GM10248 (cell line): ENCODE results near the gene LSS.
"Not testable (repeated sequence)": the region's sequence is repeated elsewhere in the genome, so short reads cannot be mapped to it uniquely, and the experiment has no call there.

Experiments used
- CTCF ChIA-PET: fragments of 300-600 bp; sonication (Branson Sonifier 250); formaldehyde crosslinking; extraction: SDS; loops from one replicate; lab custom pipeline; 2021; ENCODE audit warnings: antibody characterized with exemption; lab: Yijun Ruan, JAX
- POLR2A ChIA-PET: fragments of 350-650 bp; sonication (Branson Sonifier 250); formaldehyde crosslinking; extraction: SDS; loops from one replicate; lab custom pipeline; 2020; ENCODE audit warnings: antibody characterized with exemption; lab: Yijun Ruan, JAX
- DNase-seq: peaks from one replicate; pipeline ENCODE4 v3.0.0; 2012; ENCODE audit errors: extremely low spot score
- CTCF ChIP-seq: IDR thresholded peaks from 2 replicates; pipeline ENCODE4 v1.5.1; 2012; ENCODE audit warnings: mild to moderate bottlenecking, low read depth; ENCODE audit errors: extremely low read depth, missing control alignments, control extremely low read depth

LSS gene

GRCh38 chr21:46180079-46180722 is 48.4 kb downstream of the LSS start:
- TF ChIP-seq CTCF, result no peak
- ChIA-PET POLR2A (no interaction called here), CTCF (interaction anchor here (1.5 kb wide), 1 partner anchor 37 kb away, joined by 3 read pairs; no protein-coding TSS in a partner anchor)
- DNase-seq, result no peak

GRCh38 chr21:46179708-46180078 is 48.9 kb downstream of the LSS start:
- CTCF ChIA-PET, result no interaction called here
- TF ChIP-seq CTCF, result no peak
- POLR2A ChIA-PET, result no interaction called here
- DNase-seq, result no peak

- CTCF ChIA-PET, result no interaction called here
- POLR2A ChIA-PET, result no interaction called here
- TF ChIP-seq CTCF, result no peak
- no peak for DNase-seq
Observed at GRCh38 chr21:46178961-46179360, 49.6 kb downstream of the LSS start.

- DNase-seq, POLR2A ChIA-PET: not testable (repeated sequence)
- CTCF ChIA-PET, result interaction anchor here (1.0 to 2.2 kb wide), 2 partner anchors 23 to 205 kb away, joined by 3 to 7 read pairs; no protein-coding TSS in a partner anchor
Observed at GRCh38 chr21:46176443-46177129, 52.0 kb downstream of the LSS start.

- DNase-seq, result no peak
- ChIA-PET POLR2A (no interaction called here), CTCF (interaction anchor here (1.4 kb wide), 1 partner anchor 30 kb away, joined by 8 read pairs; no protein-coding TSS in a partner anchor)
Observed at GRCh38 chr21:46173573-46173972, 55.0 kb downstream of the LSS start.

GRCh38 chr21:46172863-46173528 is 55.6 kb downstream of the LSS start:
- DNase-seq, result no peak
- POLR2A ChIA-PET, result no interaction called here
- CTCF ChIA-PET, result interaction anchor here (1.4 kb wide), 1 partner anchor 29 kb away, joined by 8 read pairs; no protein-coding TSS in a partner anchor
- TF ChIP-seq CTCF, result no peak

More at GRCh38 chr21:46173573-46173972, 55.0 kb downstream of the LSS start:
- TF ChIP-seq CTCF, result no peak
